Fibroblast of villous mesenchyme (primary cell): ENCODE measurements around the gene CXCL14. TPM values are rescaled to one million over a fixed set of nuclear protein-coding genes. Genes with fewer than 3 reads are reported as not detected.
A peak's percentile ranks its signal among the peaks of the same experiment; 100 is the strongest.

Experiments used
- DNase-seq: peaks from one replicate; pipeline ENCODE4 v3.0.0-alpha.2; 2010; ENCODE audit warnings: low read depth
- H3K4me3 ChIP-seq: 2 replicates; pipeline ENCODE4 v1.5.1; 2011; ENCODE audit warnings: low read depth, mild to moderate bottlenecking, low read length
- total RNA-seq: library from RNA; depleted of rRNA; stranded (reverse); fragments of >200 nt; gene quantifications from 2 replicates; pipeline ENCODE4 v1.2.3, GENCODE V29; 2012
- TF ChIP-seq, protein P1 (sequence below): IDR thresholded peaks from 2 replicates; pipeline ENCODE4 v1.5.1; 2012; ENCODE audit warnings: low read depth, mild to moderate bottlenecking, low read length; ENCODE audit not compliant: insufficient read depth

Gene CXCL14
- total RNA-seq, 1 donor, result not detected

DNA sequence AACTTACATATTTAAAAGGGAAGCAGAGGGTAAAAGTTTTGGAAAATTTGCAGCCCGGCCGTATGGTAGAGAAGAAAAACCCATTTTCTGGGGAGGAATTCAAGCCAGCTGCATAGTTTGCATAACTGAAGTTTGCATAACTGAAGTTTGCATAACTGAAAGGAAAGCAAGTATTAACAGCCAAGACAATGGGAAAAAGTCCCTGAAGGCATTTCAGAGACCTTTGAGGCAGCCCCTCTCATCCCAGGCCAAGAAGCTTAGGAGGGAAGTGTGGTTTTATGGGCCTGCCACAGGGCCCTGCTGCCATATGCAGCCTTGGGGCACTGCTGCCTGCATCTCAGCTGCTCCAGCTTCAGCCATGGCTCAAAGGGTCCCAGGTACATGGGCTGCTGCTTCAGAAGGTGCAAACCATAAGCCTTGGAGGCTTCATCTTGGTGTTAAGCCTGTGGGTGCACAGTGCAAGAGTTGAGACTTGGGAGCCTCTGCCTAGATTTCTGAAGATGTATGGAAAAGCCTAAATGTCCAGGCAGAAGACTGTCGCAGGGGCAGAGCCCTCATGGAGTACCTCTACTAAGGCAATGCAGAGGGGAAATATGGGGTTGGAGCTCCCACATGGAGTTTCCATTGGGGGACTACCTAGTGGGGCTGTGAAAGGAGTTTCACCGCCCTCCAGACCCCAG, 36.9 kb upstream of the CXCL14 start:
- TF ChIP-seq, protein P1, sequence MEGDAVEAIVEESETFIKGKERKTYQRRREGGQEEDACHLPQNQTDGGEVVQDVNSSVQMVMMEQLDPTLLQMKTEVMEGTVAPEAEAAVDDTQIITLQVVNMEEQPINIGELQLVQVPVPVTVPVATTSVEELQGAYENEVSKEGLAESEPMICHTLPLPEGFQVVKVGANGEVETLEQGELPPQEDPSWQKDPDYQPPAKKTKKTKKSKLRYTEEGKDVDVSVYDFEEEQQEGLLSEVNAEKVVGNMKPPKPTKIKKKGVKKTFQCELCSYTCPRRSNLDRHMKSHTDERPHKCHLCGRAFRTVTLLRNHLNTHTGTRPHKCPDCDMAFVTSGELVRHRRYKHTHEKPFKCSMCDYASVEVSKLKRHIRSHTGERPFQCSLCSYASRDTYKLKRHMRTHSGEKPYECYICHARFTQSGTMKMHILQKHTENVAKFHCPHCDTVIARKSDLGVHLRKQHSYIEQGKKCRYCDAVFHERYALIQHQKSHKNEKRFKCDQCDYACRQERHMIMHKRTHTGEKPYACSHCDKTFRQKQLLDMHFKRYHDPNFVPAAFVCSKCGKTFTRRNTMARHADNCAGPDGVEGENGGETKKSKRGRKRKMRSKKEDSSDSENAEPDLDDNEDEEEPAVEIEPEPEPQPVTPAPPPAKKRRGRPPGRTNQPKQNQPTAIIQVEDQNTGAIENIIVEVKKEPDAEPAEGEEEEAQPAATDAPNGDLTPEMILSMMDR, result no peak
- DNase-seq, result peak; percentile 4
- no peak overlapping the region for H3K4me3 ChIP-seq

DNA sequence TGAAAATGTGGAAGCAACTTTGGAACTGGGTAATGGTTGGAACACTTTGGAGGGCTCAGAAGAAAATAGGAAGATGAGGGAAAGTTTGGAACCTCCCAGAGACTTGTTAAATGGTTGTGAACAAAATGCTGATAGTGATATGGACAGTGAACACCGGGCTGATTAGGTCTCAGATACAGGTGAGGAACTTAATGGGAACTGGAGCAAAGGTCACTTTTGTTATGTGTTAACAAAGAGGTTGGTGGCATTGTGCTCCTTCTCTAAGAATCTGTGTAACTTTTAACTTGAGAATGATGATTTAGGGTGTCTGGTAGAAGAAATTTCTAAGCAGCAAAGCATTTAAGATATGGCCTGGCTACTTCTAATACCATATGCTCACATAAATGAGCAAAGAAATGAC, 36.4 kb upstream of the CXCL14 start:
- TF ChIP-seq, protein P1, result no peak
- no peak for DNase-seq

DNA sequence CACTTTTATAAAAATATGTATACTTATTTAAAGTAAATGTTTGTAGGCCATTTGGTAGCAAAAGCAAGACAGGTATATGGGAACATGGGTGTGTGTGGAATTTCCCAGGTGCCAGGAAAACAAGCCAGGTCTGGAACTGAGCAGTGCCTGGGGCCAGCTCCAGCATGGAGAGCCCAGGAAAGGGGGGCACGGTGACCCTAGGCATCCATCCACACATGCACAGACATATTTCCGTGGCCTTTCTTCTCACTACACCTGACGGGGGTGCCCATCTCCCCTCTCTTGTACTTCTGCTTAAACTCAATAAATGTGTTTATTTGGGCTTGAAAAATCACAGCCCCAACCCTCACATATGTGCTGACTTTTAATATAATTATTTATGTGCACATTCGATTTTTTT, 31.2 kb upstream of the CXCL14 start:
- H3K4me3 ChIP-seq, result no peak overlapping the region
- TF ChIP-seq, protein P1, result no peak
- no peak for DNase-seq

More for the DNA sequence above, 36.4 kb upstream of the CXCL14 start:
- H3K4me3 ChIP-seq, result no peak overlapping the region

DNA sequence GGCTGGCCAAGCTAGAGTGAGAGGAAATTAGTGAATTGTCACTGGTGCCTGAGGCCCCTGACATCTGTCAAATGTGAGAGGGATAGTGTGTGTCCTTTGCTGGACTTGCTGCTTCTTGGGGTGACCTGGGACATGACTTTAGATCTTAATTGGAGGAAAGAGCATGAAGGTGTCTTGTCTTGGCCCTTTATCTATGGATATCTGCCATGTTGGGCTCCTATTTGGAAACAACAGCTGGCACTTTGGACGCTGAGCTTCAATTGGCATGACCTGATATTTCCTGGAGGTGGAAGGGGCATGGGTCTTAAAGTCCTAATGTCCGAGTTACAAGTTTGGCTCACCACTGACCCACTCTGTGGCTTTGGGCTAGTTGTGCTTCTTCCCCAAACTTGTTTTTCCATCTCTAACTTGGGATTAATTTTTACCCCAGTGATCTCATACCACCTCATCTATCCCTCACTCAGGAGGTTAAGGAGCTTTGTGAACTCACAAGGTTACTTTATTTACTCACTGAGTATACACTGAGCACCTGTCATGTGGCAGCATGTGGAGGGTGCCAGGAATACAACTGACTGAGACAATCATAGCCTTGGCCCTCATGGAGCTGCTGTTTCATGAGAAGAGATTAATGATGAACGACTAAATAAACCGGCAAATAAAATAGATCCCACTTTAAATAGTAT, 30.1 kb upstream of the CXCL14 start:
- TF ChIP-seq, protein P1, result no peak
- no peak for DNase-seq
- H3K4me3 ChIP-seq, result no peak overlapping the region

DNA sequence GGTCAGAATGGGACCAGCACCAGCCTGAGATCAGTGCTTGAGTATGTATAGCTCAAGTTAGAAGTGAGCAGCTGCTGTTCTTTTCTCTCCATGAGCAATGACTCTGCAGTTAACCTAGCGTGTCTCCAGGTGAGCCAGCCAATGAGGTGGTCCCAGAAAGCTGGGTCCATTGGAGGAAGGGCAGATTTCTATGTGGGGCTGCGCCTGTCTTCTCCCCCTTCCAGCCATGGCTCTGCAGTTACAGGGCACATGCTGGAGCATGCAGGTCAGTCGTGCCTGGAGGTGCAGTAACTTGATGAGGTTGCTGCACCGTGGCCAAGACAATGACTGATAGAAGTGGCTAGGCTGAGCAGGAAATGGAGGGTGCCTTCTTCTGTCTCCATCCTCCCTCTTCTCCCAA, 29.6 kb upstream of the CXCL14 start:
- no peak overlapping the region for H3K4me3 ChIP-seq
- DNase-seq, result no peak
- TF ChIP-seq, protein P1, result no peak

DNA sequence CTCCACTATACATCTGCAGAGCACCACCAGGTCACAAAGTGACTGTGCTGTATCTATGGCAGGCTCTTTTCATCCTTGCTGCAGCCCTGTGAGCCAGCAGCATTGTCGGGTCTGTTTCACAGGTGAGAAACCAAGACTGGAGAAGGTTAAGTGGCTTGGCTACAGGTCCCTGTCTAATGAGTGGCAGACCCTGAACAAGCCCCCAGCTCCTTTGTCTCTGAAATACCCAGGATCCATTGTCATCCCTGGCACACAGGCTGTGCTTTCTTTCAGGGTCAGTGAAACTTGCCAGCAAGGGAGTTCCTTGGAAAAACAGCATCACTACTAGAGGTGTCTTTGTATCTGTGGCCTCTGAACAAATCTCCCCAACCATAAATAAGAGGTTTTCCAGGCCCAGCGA, 27.6 kb upstream of the CXCL14 start:
- TF ChIP-seq, protein P1, result no peak

More for the DNA sequence above, 27.6 kb upstream of the CXCL14 start:
- H3K4me3 ChIP-seq, result no peak overlapping the region
- DNase-seq, result no peak
